K562 (cell line): Measurements from ENCODE around the gene BEND4. TPM values are rescaled to one million over a fixed set of nuclear protein-coding genes. Genes with fewer than 3 reads are reported as not detected.

Experiments
- ATAC-seq: fragments of 200-7000 bp; cut with Tn5 transposase; 3 replicates; pipeline ENCODE4 v1.9.1; 2020; ENCODE audit warnings: moderate library complexity
- BruUV-seq: library from RNA; stranded (reverse); fragments of 400-500 nt; replicated peaks from 2 replicates; lab custom pipeline; 2021; lab: Mats Ljungman, UMichigan
- CTCF ChIA-PET: fragments of 300-600 bp; formaldehyde crosslinking; extraction: SDS; loops from one replicate; lab custom pipeline; 2021; ENCODE audit warnings: low intra/inter-chr PET ratio; lab: Yijun Ruan, JAX
- POLR2A ChIA-PET: fragments of 300-600, 350-650 bp; sonication (Branson Sonifier 250); formaldehyde crosslinking; extraction: SDS; loops from one replicate; lab custom pipeline; 2021; ENCODE audit warnings: antibody characterized with exemption, inconsistent platforms; lab: Yijun Ruan, JAX
- DNase-seq, 4 experiments: peaks; one replicate each; pipeline versions ENCODE4 v3.0.0 to v3.0.0-alpha.2; 2011 to 2018; ENCODE audit warnings: low spot score in 3 of 4, mixed read lengths in 3 of 4; ENCODE audit errors: extremely low read depth in 1 of 4
- FAIRE-seq: peaks from 2 replicates; lab custom pipeline; 2011; peaks lifted over from hg19 to GRCh38; lab: Jason Lieb, UNC
- H2AFZ ChIP-seq: 2 replicates; pipeline ENCODE4 v1.6.0; 2011; ENCODE audit warnings: low read depth, low read length, control low read depth, inconsistent platforms
- H3K27ac ChIP-seq: fragments of 200-600 bp; 3 replicates; pipeline ENCODE4 v1.8.0; 2011; ENCODE audit warnings: low read depth, mild to moderate bottlenecking, control low read depth, inconsistent platforms, low read length, moderate library complexity, mixed read lengths; ENCODE audit errors: extremely low read depth
- H3K27me3 ChIP-seq, 2 experiments: fragments of 300-600 bp in 1 of 2; 2 replicates in 1 of 2; 3 replicates in 1 of 2; pipeline versions ENCODE4 v1.6.0 to v1.8.0; 2011; ENCODE audit warnings: inconsistent platforms in 2 of 2, low read length in 2 of 2, mild to moderate bottlenecking in 1 of 2, mixed read lengths in 1 of 2, moderate library complexity in 1 of 2; ENCODE audit not compliant: control insufficient read depth in 2 of 2, insufficient read depth in 2 of 2
- H3K36me3 ChIP-seq: fragments of 300-600 bp; 3 replicates; pipeline ENCODE4 v1.8.0; 2011; ENCODE audit warnings: mild to moderate bottlenecking, low read length, inconsistent platforms; ENCODE audit not compliant: control insufficient read depth, insufficient read depth
- H3K4me1 ChIP-seq, 2 experiments: fragments of 200-600 bp in 1 of 2; replicated peaks in 1 of 2; 2 replicates in 1 of 2; 3 replicates in 1 of 2; pipeline versions ENCODE4 v1.5.1 to v1.8.0; 2011; ENCODE audit warnings: inconsistent platforms in 2 of 2, low read length in 2 of 2, mild to moderate bottlenecking in 1 of 2, mixed read lengths in 1 of 2, moderate library complexity in 1 of 2; ENCODE audit not compliant: control insufficient read depth in 2 of 2, insufficient read depth in 2 of 2
- H3K4me2 ChIP-seq: 2 replicates; pipeline ENCODE4 v1.6.1; 2011; ENCODE audit warnings: low read length, control low read depth, inconsistent platforms, mixed read lengths; ENCODE audit not compliant: insufficient read depth
- H3K4me3 ChIP-seq: fragments of 200-600 bp; sonication (generic), shearing (Covaris generic); 2 replicates; pipeline ENCODE4 v1.5.1; 2016; ENCODE audit warnings: control low read depth, inconsistent platforms
- H3K79me2 ChIP-seq: fragments of 200-600 bp; 3 replicates; pipeline ENCODE4 v1.8.0; 2011; ENCODE audit warnings: low read length, inconsistent platforms; ENCODE audit not compliant: control insufficient read depth, insufficient read depth
- H3K9ac ChIP-seq, 2 experiments: 2 replicates each; pipeline versions ENCODE4 v1.6.0 to v1.6.1; 2011; ENCODE audit warnings: low read depth in 2 of 2, low read length in 2 of 2, control low read depth in 1 of 2, inconsistent platforms in 1 of 2, mild to moderate bottlenecking in 1 of 2, mixed read lengths in 1 of 2; ENCODE audit not compliant: insufficient read depth in 1 of 2
- H3K9me1 ChIP-seq: one replicate; pipeline ENCODE4 v1.6.0; 2011; ENCODE audit warnings: inconsistent platforms, mild to moderate bottlenecking, low read length, moderate library complexity; ENCODE audit not compliant: control insufficient read depth, insufficient read depth
- H3K9me3 ChIP-seq: replicated peaks from 2 replicates; pipeline ENCODE4 v1.5.1; 2011; ENCODE audit warnings: low read depth, low read length, inconsistent platforms; ENCODE audit not compliant: control insufficient read depth, insufficient read depth
- H4K20me1 ChIP-seq: replicated peaks from 2 replicates; pipeline ENCODE4 v1.6.1; 2011; ENCODE audit warnings: low read length, inconsistent platforms, mixed read lengths; ENCODE audit not compliant: control insufficient read depth, insufficient read depth
- HDAC6 ChIP-seq: IDR thresholded peaks from 2 replicates; pipeline ENCODE4 v1.6.1; 2012; ENCODE audit warnings: low read depth, mild to moderate bottlenecking, control low read depth, inconsistent platforms, low read length, moderate library complexity
- MTF1 ChIP-seq: fragments of 250-450 bp; sonication (Bioruptor Pico); IDR thresholded peaks from 2 replicates; pipeline ENCODE4 v1.9.0; 2021; ENCODE audit warnings: moderate library complexity, mild to moderate bottlenecking, inconsistent platforms, borderline replicate concordance
- NR4A1 ChIP-seq, 2 experiments: fragments of 250-450 bp in 1 of 2; fragments of 450-650 bp in 1 of 2; sonication (Bioruptor Pico) in 1 of 2; IDR thresholded peaks; 2 replicates each; pipeline versions ENCODE4 v1.4.0 to v1.6.1; 2016 to 2020; ENCODE audit warnings: mild to moderate bottlenecking in 2 of 2, missing compliant biosample characterization in 1 of 2, missing genetic modification characterization in 1 of 2, moderate library complexity in 1 of 2
- ZBED1 ChIP-seq: IDR thresholded peaks from 2 replicates; pipeline ENCODE4 v1.6.1; 2014
- ZNF124 ChIP-seq: sonication (generic); formaldehyde crosslinking; IDR thresholded peaks from 2 replicates; pipeline ENCODE4 v1.8.1; 2022; ENCODE audit warnings: missing genetic modification reagents
- in situ Hi-C: fragments of 300-500 bp; cut with MboI; formaldehyde crosslinking; loops from 4 replicates; pipeline ENCODE4 v1.15.0; 2018; ENCODE audit warnings: inconsistent platforms, mixed read lengths
- intact Hi-C: fragments of 100-400 bp; cut with micrococcal nuclease; formaldehyde crosslinking; loops from 2 replicates; pipeline ENCODE4 v1.14.2; 2022
- polyA plus RNA-seq, 8 experiments: library from polyadenylated mRNA; depleted of rRNA in 4 of 8; stranded (reverse) in 5 of 8; unstranded in 3 of 8; fragments of >200 nt; fragmentation: Nextera tagmentation in 2 of 8; fragmentation: Illumina TruSeq in 1 of 8; extraction: Ambion mirVana in 2 of 8; extraction: Trizol in 1 of 8; gene quantifications; 2 replicates each; pipeline versions ENCODE4 v1.2.1 to v1.2.3, GENCODE V29; 2011 to 2014; ENCODE audit warnings: inconsistent platforms in 1 of 8, missing spikeins in 1 of 8
- total RNA-seq, 7 experiments: library from RNA; depleted of rRNA in 6 of 7; stranded (reverse); fragments of >200 nt in 6 of 7; fragmentation: Illumina TruSeq in 2 of 7; extraction: Trizol in 2 of 7; gene quantifications; 2 replicates each; pipeline versions ENCODE4 v1.2.1 to v1.2.3, GENCODE V29; 2011 to 2021; ENCODE audit warnings: low replicate concordance in 1 of 7
- TF ChIP-seq, protein P1 (sequence below): fragments of 250-450 bp; sonication (Bioruptor Pico); IDR thresholded peaks from 2 replicates; pipeline ENCODE4 v1.8.0; 2021; ENCODE audit warnings: borderline replicate concordance, mild to moderate bottlenecking, moderate library complexity; ENCODE audit not compliant: poor library complexity, severe bottlenecking
- TF ChIP-seq, protein P2 (sequence below): fragments of 150-350 bp; IDR thresholded peaks from 2 replicates; pipeline ENCODE4 v1.6.1; 2014; ENCODE audit warnings: low read depth, mild to moderate bottlenecking, low read length, borderline replicate concordance
- TF ChIP-seq, protein P3 (sequence below): fragments of 450-650 bp; IDR thresholded peaks from 2 replicates; pipeline ENCODE4 v1.6.1; 2018; ENCODE audit not compliant: partially characterized antibody
- TF ChIP-seq, protein P4 (sequence below): sonication (generic); formaldehyde crosslinking; IDR thresholded peaks from 2 replicates; pipeline ENCODE4 v1.8.1; 2023; ENCODE audit warnings: mild to moderate bottlenecking, missing genetic modification reagents

Gene BEND4
- total and polyA plus RNA-seq, 9 of the 15 experiments (the other 6 are each of a cell fraction or from before 2014, with no cell fraction given), result not detected

DNA sequence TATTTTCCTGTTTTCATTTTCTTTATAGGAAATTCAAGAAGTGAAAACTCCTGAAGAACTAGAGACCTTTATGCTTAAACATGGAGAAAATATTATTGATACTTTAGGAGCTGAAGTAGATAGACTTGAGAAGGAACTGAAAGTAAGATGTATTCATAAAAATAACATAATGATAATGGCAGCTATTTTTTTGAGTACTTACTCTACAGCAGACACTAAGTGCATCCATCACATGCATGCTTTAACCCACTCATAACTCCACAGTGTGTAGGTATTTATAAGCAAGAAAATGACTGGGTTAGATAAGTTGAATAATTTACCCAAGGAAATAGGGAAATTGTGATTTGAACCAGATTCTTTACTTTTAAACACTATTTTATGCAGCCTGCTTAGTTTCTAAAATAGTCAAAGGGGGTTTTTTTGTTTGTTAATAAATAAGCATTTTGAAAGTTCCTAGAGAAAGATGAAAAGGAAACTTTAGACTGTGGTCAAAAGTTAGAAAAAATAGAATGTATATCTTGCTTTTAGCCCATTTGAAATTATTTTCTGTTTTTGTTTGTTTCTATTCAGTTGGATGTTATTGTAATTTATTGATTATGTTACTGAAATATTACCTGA, 74.2 kb downstream of the BEND4 start:
- Histone ChIP-seq H3K36me3 (peaks cover 20% of the 10 kb centered on the region), H3K9me3 (no peaks in the 10 kb centered on the region), H3K4me3 (no peak overlapping the region), H3K4me1 (no peaks in the 10 kb centered on the region), H3K9ac (no peak overlapping the region), H3K79me2 (no peaks in the 10 kb centered on the region), H2AFZ (no peak overlapping the region), H3K9me1 (no peaks in the 10 kb centered on the region), H3K27ac (no peak overlapping the region), H4K20me1 (no peaks in the 10 kb centered on the region), H3K4me2 (no peak overlapping the region), H3K27me3 (no peaks in the 10 kb centered on the region)
- DNase-seq, result no peak
- ChIA-PET POLR2A (no interaction called here), CTCF (no interaction called here)
- intact Hi-C loops (no loop called here), in situ Hi-C loops (no loop called here)
- FAIRE-seq, result no peak
- no TSS peak for BruUV-seq
- ATAC-seq, result no peak
- TF ChIP-seq MTF1, result no peak
- TF ChIP-seq, protein P1, sequence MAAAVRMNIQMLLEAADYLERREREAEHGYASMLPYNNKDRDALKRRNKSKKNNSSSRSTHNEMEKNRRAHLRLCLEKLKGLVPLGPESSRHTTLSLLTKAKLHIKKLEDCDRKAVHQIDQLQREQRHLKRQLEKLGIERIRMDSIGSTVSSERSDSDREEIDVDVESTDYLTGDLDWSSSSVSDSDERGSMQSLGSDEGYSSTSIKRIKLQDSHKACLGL (CRISPR knock-in tag), result no peak
- no peak for TF ChIP-seq ZBED1
- TF ChIP-seq NR4A1 (CRISPR knock-in tag; IDR thresholded peaks at IDR 0.05), result no peak
- TF ChIP-seq NR4A1 (tag; IDR thresholded peaks at IDR 0.05), result no peak
- TF ChIP-seq ZNF124 (CRISPR knock-in tag), result no peak
- TF ChIP-seq, protein P2, sequence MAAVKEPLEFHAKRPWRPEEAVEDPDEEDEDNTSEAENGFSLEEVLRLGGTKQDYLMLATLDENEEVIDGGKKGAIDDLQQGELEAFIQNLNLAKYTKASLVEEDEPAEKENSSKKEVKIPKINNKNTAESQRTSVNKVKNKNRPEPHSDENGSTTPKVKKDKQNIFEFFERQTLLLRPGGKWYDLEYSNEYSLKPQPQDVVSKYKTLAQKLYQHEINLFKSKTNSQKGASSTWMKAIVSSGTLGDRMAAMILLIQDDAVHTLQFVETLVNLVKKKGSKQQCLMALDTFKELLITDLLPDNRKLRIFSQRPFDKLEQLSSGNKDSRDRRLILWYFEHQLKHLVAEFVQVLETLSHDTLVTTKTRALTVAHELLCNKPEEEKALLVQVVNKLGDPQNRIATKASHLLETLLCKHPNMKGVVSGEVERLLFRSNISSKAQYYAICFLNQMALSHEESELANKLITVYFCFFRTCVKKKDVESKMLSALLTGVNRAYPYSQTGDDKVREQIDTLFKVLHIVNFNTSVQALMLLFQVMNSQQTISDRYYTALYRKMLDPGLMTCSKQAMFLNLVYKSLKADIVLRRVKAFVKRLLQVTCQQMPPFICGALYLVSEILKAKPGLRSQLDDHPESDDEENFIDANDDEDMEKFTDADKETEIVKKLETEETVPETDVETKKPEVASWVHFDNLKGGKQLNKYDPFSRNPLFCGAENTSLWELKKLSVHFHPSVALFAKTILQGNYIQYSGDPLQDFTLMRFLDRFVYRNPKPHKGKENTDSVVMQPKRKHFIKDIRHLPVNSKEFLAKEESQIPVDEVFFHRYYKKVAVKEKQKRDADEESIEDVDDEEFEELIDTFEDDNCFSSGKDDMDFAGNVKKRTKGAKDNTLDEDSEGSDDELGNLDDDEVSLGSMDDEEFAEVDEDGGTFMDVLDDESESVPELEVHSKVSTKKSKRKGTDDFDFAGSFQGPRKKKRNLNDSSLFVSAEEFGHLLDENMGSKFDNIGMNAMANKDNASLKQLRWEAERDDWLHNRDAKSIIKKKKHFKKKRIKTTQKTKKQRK, result no peak
- TF ChIP-seq, protein P3, sequence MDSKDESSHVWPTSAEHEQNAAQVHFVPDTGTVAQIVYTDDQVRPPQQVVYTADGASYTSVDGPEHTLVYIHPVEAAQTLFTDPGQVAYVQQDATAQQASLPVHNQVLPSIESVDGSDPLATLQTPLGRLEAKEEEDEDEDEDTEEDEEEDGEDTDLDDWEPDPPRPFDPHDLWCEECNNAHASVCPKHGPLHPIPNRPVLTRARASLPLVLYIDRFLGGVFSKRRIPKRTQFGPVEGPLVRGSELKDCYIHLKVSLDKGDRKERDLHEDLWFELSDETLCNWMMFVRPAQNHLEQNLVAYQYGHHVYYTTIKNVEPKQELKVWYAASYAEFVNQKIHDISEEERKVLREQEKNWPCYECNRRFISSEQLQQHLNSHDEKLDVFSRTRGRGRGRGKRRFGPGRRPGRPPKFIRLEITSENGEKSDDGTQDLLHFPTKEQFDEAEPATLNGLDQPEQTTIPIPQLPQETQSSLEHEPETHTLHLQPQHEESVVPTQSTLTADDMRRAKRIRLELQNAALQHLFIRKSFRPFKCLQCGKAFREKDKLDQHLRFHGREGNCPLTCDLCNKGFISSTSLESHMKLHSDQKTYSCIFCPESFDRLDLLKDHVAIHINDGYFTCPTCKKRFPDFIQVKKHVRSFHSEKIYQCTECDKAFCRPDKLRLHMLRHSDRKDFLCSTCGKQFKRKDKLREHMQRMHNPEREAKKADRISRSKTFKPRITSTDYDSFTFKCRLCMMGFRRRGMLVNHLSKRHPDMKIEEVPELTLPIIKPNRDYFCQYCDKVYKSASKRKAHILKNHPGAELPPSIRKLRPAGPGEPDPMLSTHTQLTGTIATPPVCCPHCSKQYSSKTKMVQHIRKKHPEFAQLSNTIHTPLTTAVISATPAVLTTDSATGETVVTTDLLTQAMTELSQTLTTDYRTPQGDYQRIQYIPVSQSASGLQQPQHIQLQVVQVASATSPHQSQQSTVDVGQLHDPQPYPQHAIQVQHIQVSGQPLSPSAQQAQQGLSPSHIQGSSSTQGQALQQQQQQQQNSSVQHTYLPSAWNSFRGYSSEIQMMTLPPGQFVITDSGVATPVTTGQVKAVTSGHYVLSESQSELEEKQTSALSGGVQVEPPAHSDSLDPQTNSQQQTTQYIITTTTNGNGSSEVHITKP, result no peak
- TF ChIP-seq, protein P4, sequence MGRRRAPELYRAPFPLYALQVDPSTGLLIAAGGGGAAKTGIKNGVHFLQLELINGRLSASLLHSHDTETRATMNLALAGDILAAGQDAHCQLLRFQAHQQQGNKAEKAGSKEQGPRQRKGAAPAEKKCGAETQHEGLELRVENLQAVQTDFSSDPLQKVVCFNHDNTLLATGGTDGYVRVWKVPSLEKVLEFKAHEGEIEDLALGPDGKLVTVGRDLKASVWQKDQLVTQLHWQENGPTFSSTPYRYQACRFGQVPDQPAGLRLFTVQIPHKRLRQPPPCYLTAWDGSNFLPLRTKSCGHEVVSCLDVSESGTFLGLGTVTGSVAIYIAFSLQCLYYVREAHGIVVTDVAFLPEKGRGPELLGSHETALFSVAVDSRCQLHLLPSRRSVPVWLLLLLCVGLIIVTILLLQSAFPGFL (CRISPR knock-in tag), result no peak
- TF ChIP-seq HDAC6, result no peak
